Fibroblast of skin of left biceps (primary cell): Measurements from ENCODE around the gene PAK1.
A peak's percentile ranks its signal among the peaks of the same experiment; 100 is the strongest.

Experiments
- DNase-seq, 2 experiments: peaks; one replicate each; pipeline ENCODE4 v3.0.0-alpha.2; 2013; ENCODE audit warnings: low read depth in 2 of 2

Gene PAK1

GRCh38 chr11:77436506-77436905, 37.4 kb downstream of the PAK1 start:
- no peak for DNase-seq

GRCh38 chr11:77435972-77436371, 37.9 kb downstream of the PAK1 start:
- DNase-seq = no peak

GRCh38 chr11:77431813-77432212, 42.1 kb downstream of the PAK1 start:
- no peak for DNase-seq

GRCh38 chr11:77428598-77428997, 45.3 kb downstream of the PAK1 start:
- no peak for DNase-seq

- no peak for DNase-seq
These were observed 48.5 kb downstream of the PAK1 start for GRCh38 chr11:77425346-77425745.

GRCh38 chr11:77424644-77425043, 49.2 kb downstream of the PAK1 start:
- no peak for DNase-seq

- no peak for DNase-seq
These were observed 50.3 kb downstream of the PAK1 start for GRCh38 chr11:77423624-77424023.

- DNase-seq = no peak
These were observed 51.2 kb downstream of the PAK1 start for GRCh38 chr11:77422687-77423086.

GRCh38 chr11:77421041-77421723, 52.7 kb downstream of the PAK1 start:
- DNase-seq = no peak

- no peak for DNase-seq
These were observed 54.8 kb downstream of the PAK1 start for GRCh38 chr11:77418971-77419597.

GRCh38 chr11:77418155-77418970, 55.5 kb downstream of the PAK1 start:
- no peak for DNase-seq

- no peak for DNase-seq
These were observed 57.5 kb downstream of the PAK1 start for GRCh38 chr11:77416357-77416756.

GRCh38 chr11:77413850-77414460, 59.9 kb downstream of the PAK1 start:
- DNase-seq = peak; percentile 8 to 11

GRCh38 chr11:77412814-77413213, 61.1 kb downstream of the PAK1 start:
- no peak for DNase-seq

GRCh38 chr11:77411717-77412441, 62.0 kb downstream of the PAK1 start:
- peak; percentile 44 to 63 for DNase-seq

GRCh38 chr11:77411137-77411707, 62.7 kb downstream of the PAK1 start:
- DNase-seq = no peak

GRCh38 chr11:77410076-77410827, 63.6 kb downstream of the PAK1 start:
- no peak for DNase-seq

- DNase-seq = no peak
These were observed 64.8 kb downstream of the PAK1 start for GRCh38 chr11:77409046-77409445.

GRCh38 chr11:77407613-77408012, 66.3 kb downstream of the PAK1 start:
- peak; percentile 36 to 44 for DNase-seq

GRCh38 chr11:77406396-77406795, 67.5 kb downstream of the PAK1 start:
- DNase-seq = no peak

- no peak for DNase-seq
These were observed 70.7 kb downstream of the PAK1 start for GRCh38 chr11:77403211-77403610.
